ENCODE results near the gene CBY2.
"Not testable (repeated sequence)": the region's sequence is repeated elsewhere in the genome, so short reads cannot be mapped to it uniquely, and the experiment has no call there.

Gene CBY2

GRCh38 chr13:45702088-45702487 is at the start of gene CBY2:
TSS of gene CBY2 (plus strand) at chr13:45702320. CDS start at chr13:45702391, 71 bp downstream.
- DNase-seq (ENCODE audit: low read depth in 2 of 2), result no peak

GRCh38 chr13:45654633-45655349 is 47.3 kb upstream of the CBY2 start:
- no peak for DNase-seq (ENCODE audit: low read depth in 2 of 2)

- DNase-seq (ENCODE audit: low read depth in 2 of 2), result no peak
These were observed 43.4 kb upstream of the CBY2 start for GRCh38 chr13:45658586-45659235.

GRCh38 chr13:45659536-45659935 is 42.6 kb upstream of the CBY2 start:
- DNase-seq (ENCODE audit: low read depth in 2 of 2), result no peak

- not testable (repeated sequence) for DNase-seq (ENCODE audit: low read depth in 2 of 2)
These were observed 41.7 kb upstream of the CBY2 start for GRCh38 chr13:45660458-45660857.

- no peak for DNase-seq (ENCODE audit: low read depth in 2 of 2)
These were observed 40.0 kb upstream of the CBY2 start for GRCh38 chr13:45662162-45662561.

GRCh38 chr13:45662903-45663302 is 39.2 kb upstream of the CBY2 start:
- not testable (repeated sequence) for DNase-seq (ENCODE audit: low read depth in 2 of 2)

- not testable (repeated sequence) for DNase-seq (ENCODE audit: low read depth in 2 of 2)
These were observed 32.5 kb upstream of the CBY2 start for GRCh38 chr13:45669626-45670025.

- no peak for DNase-seq (ENCODE audit: low read depth in 2 of 2)
These were observed 31.8 kb upstream of the CBY2 start for GRCh38 chr13:45670189-45670885.

- DNase-seq (ENCODE audit: low read depth in 2 of 2), result no peak
These were observed 27.2 kb upstream of the CBY2 start for GRCh38 chr13:45674908-45675307.

- DNase-seq (ENCODE audit: low read depth in 2 of 2), result no peak
These were observed 23.8 kb upstream of the CBY2 start for GRCh38 chr13:45678282-45678681.

GRCh38 chr13:45681113-45681512 is 21.0 kb upstream of the CBY2 start:
- no peak for DNase-seq (ENCODE audit: low read depth in 2 of 2)

GRCh38 chr13:45682494-45683008 is 19.6 kb upstream of the CBY2 start:
- no peak for DNase-seq (ENCODE audit: low read depth in 2 of 2)

- DNase-seq (ENCODE audit: low read depth in 2 of 2), result no peak
These were observed 18.4 kb upstream of the CBY2 start for GRCh38 chr13:45683701-45684100.

- DNase-seq (ENCODE audit: low read depth in 2 of 2), result no peak
These were observed 13.5 kb upstream of the CBY2 start for GRCh38 chr13:45688577-45688976.

GRCh38 chr13:45690636-45691035 is 11.5 kb upstream of the CBY2 start:
- no peak for DNase-seq (ENCODE audit: low read depth in 2 of 2)

GRCh38 chr13:45691251-45691650 is 10.9 kb upstream of the CBY2 start:
- no peak for DNase-seq (ENCODE audit: low read depth in 2 of 2)

- no peak for DNase-seq (ENCODE audit: low read depth in 2 of 2)
These were observed 10.5 kb upstream of the CBY2 start for GRCh38 chr13:45691667-45692066.

GRCh38 chr13:45695198-45695730 is 6.9 kb upstream of the CBY2 start:
- DNase-seq (ENCODE audit: low read depth in 2 of 2), result no peak

- DNase-seq (ENCODE audit: low read depth in 2 of 2), result no peak
These were observed 5.4 kb upstream of the CBY2 start for GRCh38 chr13:45696610-45697226.

- no peak for DNase-seq (ENCODE audit: low read depth in 2 of 2)
These were observed 884 bp upstream of the CBY2 start for GRCh38 chr13:45700971-45701900.
